K562 (cell line): ENCODE data around the gene HLA-DOB. TPM values are rescaled to one million over a fixed set of nuclear protein-coding genes. Genes with fewer than 3 reads are reported as not detected.

Experiments
- ATF1 ChIP-seq, 2 experiments: fragments of 450-650 bp in 1 of 2; IDR thresholded peaks; 2 replicates each; pipeline ENCODE4 v1.6.1; 2016; ENCODE audit warnings: missing compliant biosample characterization in 1 of 2, missing genetic modification characterization in 1 of 2
- ATF7 ChIP-seq: fragments of 450-650 bp; IDR thresholded peaks from 2 replicates; pipeline ENCODE4 v1.7.1; 2014; ENCODE audit warnings: mild to moderate bottlenecking, moderate library complexity
- CCAR2 ChIP-seq: fragments of 200-400 bp; formaldehyde crosslinking; IDR thresholded peaks from 2 replicates; pipeline ENCODE4 v1.6.1; 2017; ENCODE audit warnings: mild to moderate bottlenecking, low read depth, low read length
- CEBPB ChIP-seq: fragments of 450-650 bp; IDR thresholded peaks from 2 replicates; pipeline ENCODE4 v1.6.1; 2016; ENCODE audit warnings: missing genetic modification characterization, missing compliant biosample characterization
- FOXM1 ChIP-seq, 2 experiments: fragments of 450-650 bp in 1 of 2; sonication (generic) in 1 of 2; formaldehyde crosslinking in 1 of 2; IDR thresholded peaks; 2 replicates each; pipeline versions ENCODE4 v1.6.1 to v1.9.0; 2017 to 2022; ENCODE audit warnings: low read depth in 2 of 2, mild to moderate bottlenecking in 2 of 2, missing genetic modification reagents in 1 of 2, moderate library complexity in 1 of 2
- MED1 ChIP-seq: sonication (generic); formaldehyde crosslinking; IDR thresholded peaks from 2 replicates; pipeline ENCODE4 v1.8.1; 2023; ENCODE audit warnings: missing genetic modification reagents, borderline replicate concordance
- MEIS2 ChIP-seq: fragments of 450-650 bp; IDR thresholded peaks from 2 replicates; pipeline ENCODE4 v1.6.1; 2014; ENCODE audit warnings: mild to moderate bottlenecking; ENCODE audit not compliant: partially characterized antibody
- MLX ChIP-seq, 2 experiments: fragments of 450-650 bp in 1 of 2; sonication (generic) in 1 of 2; formaldehyde crosslinking; conservative IDR thresholded peaks; 2 replicates each; pipeline versions ENCODE4 v1.4.0 to v1.8.1; 2020 to 2022; ENCODE audit warnings: mild to moderate bottlenecking in 1 of 2, missing genetic modification reagents in 1 of 2
- NR0B1 ChIP-seq: fragments of 450-650 bp; IDR thresholded peaks from one replicate; pipeline ENCODE4 v1.6.1; 2018; ENCODE audit warnings: mild to moderate bottlenecking, moderate library complexity; ENCODE audit not compliant: partially characterized antibody
- THRAP3 ChIP-seq: fragments of 450-650 bp; IDR thresholded peaks from 2 replicates; pipeline ENCODE4 v1.6.1; 2016; ENCODE audit warnings: mild to moderate bottlenecking, inconsistent platforms, borderline replicate concordance
- THRB ChIP-seq: fragments of 450-650 bp; formaldehyde crosslinking; conservative IDR thresholded peaks from 2 replicates; pipeline ENCODE4 v1.4.0; 2022; ENCODE audit warnings: mild to moderate bottlenecking, missing genetic modification characterization
- XRCC5 ChIP-seq: fragments of 200-400 bp; formaldehyde crosslinking; IDR thresholded peaks from 2 replicates; pipeline ENCODE4 v1.6.1; 2017; ENCODE audit warnings: low read depth, mild to moderate bottlenecking, low read length
- ZFX ChIP-seq: sonication (generic); formaldehyde crosslinking; IDR thresholded peaks from 2 replicates; pipeline ENCODE4 v1.8.0; 2022; ENCODE audit warnings: mild to moderate bottlenecking, missing genetic modification reagents, moderate library complexity
- ZNF12 ChIP-seq: sonication (generic); formaldehyde crosslinking; IDR thresholded peaks from 2 replicates; pipeline ENCODE4 v1.4.0; 2020; ENCODE audit warnings: mild to moderate bottlenecking, missing genetic modification reagents
- ZNF280A ChIP-seq: fragments of 450-650 bp; IDR thresholded peaks from 2 replicates; pipeline ENCODE4 v1.6.1; 2018; ENCODE audit warnings: mild to moderate bottlenecking, low read depth; ENCODE audit not compliant: partially characterized antibody
- polyA plus RNA-seq, 8 experiments: library from polyadenylated mRNA; depleted of rRNA in 4 of 8; stranded (reverse) in 5 of 8; unstranded in 3 of 8; fragments of >200 nt; fragmentation: Nextera tagmentation in 2 of 8; fragmentation: Illumina TruSeq in 1 of 8; extraction: Ambion mirVana in 2 of 8; extraction: Trizol in 1 of 8; gene quantifications; 2 replicates each; pipeline versions ENCODE4 v1.2.1 to v1.2.3, GENCODE V29; 2011 to 2014; ENCODE audit warnings: inconsistent platforms in 1 of 8, missing spikeins in 1 of 8
- total RNA-seq, 7 experiments: library from RNA; depleted of rRNA in 6 of 7; stranded (reverse); fragments of >200 nt in 6 of 7; fragmentation: Illumina TruSeq in 2 of 7; extraction: Trizol in 2 of 7; gene quantifications; 2 replicates each; pipeline versions ENCODE4 v1.2.1 to v1.2.3, GENCODE V29; 2011 to 2021; ENCODE audit warnings: low replicate concordance in 1 of 7
- TF ChIP-seq, protein P1 (sequence below), 3 experiments: IDR thresholded peaks in 2 of 3; conservative IDR thresholded peaks in 1 of 3; 2 replicates each; pipeline ENCODE4 v1.5.1; 2011 to 2012; ENCODE audit warnings: low read length in 3 of 3, mild to moderate bottlenecking in 3 of 3, control low read depth in 2 of 3, improper control_type of control experiment in 1 of 3, inconsistent platforms in 1 of 3, low read depth in 1 of 3, mixed read lengths in 1 of 3, moderate library complexity in 1 of 3; ENCODE audit not compliant: insufficient read depth in 2 of 3
- TF ChIP-seq, protein P2 (sequence below): fragments of 450-650 bp; IDR thresholded peaks from 2 replicates; pipeline ENCODE4 v1.6.1; 2016; ENCODE audit warnings: missing biosample characterization, missing genetic modification characterization

The HLA-DOB gene
- total and polyA plus RNA-seq, 9 of the 15 experiments (the other 6 are each of a cell fraction or from before 2014, with no cell fraction given): 1.2 to 4.0 (median 2.5) TPM

- TF ChIP-seq THRB (peak; percentile 68; the same call in 1 of the 2 replicates), ZNF12 (no peak), THRAP3 (no peak), FOXM1 (IDR thresholded peaks at IDR 0.05; ENCODE audit: low read depth) (no peak), FOXM1 (CRISPR knock-in tag; IDR thresholded peaks at IDR 0.05; ENCODE audit: low read depth) (no peak), MLX (CRISPR knock-in tag; conservative IDR thresholded peaks at IDR 0.05) (no peak), ATF7 (no peak), MED1 (no peak), XRCC5 (peak; percentile 68; the same call in 1 of the 2 replicates), MEIS2 (no peak), ZNF280A (no peak), NR0B1 (no peak), ZFX (no peak), CEBPB (tag) (peak; percentile 97), ATF1 (CRISPR knock-in tag; IDR thresholded peaks at IDR 0.05) (no peak), ATF1 (tag; IDR thresholded peaks at IDR 0.05) (no peak), CCAR2 (no peak)
- TF ChIP-seq, protein P1, sequence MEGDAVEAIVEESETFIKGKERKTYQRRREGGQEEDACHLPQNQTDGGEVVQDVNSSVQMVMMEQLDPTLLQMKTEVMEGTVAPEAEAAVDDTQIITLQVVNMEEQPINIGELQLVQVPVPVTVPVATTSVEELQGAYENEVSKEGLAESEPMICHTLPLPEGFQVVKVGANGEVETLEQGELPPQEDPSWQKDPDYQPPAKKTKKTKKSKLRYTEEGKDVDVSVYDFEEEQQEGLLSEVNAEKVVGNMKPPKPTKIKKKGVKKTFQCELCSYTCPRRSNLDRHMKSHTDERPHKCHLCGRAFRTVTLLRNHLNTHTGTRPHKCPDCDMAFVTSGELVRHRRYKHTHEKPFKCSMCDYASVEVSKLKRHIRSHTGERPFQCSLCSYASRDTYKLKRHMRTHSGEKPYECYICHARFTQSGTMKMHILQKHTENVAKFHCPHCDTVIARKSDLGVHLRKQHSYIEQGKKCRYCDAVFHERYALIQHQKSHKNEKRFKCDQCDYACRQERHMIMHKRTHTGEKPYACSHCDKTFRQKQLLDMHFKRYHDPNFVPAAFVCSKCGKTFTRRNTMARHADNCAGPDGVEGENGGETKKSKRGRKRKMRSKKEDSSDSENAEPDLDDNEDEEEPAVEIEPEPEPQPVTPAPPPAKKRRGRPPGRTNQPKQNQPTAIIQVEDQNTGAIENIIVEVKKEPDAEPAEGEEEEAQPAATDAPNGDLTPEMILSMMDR (IDR thresholded peaks at IDR 0.05 in 2 of 3, conservative IDR thresholded peaks at IDR 0.05 in 1 of 3; ENCODE audit: insufficient read depth in 2 of 3, low read depth in 1 of 3, low read length in 3 of 3): peak; percentile 80 to 93 (median 88)
- TF ChIP-seq, protein P2, sequence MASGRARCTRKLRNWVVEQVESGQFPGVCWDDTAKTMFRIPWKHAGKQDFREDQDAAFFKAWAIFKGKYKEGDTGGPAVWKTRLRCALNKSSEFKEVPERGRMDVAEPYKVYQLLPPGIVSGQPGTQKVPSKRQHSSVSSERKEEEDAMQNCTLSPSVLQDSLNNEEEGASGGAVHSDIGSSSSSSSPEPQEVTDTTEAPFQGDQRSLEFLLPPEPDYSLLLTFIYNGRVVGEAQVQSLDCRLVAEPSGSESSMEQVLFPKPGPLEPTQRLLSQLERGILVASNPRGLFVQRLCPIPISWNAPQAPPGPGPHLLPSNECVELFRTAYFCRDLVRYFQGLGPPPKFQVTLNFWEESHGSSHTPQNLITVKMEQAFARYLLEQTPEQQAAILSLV (tag): peak; percentile 62; the same call in 1 of the 2 replicates
Observed at GRCh38 chr6:32796848-32797776, 19.7 kb downstream of the HLA-DOB start (continued).
